ENCODE measurements around the gene IL13.

Gene IL13

GRCh38 chr5:132651838-132652469 is 6.0 kb upstream of the IL13 start:
- no peak for TF ChIP-seq ARNTL (CRISPR knock-in tag; IDR thresholded peaks at IDR 0.05; ENCODE audit: borderline replicate concordance, low read depth)
- TF ChIP-seq ISL1 (CRISPR knock-in tag; IDR thresholded peaks at IDR 0.05) = no peak
- TF ChIP-seq RARB (CRISPR knock-in tag; IDR thresholded peaks at IDR 0.05) = no peak
- ATAC-seq = no peak

GRCh38 chr5:132653716-132654115 is 4.3 kb upstream of the IL13 start:
- TF ChIP-seq ZNF8 (CRISPR knock-in tag; IDR thresholded peaks at IDR 0.05) (no peak), ZC3H10 (CRISPR knock-in tag; IDR thresholded peaks at IDR 0.05) (no peak), PATZ1 (CRISPR knock-in tag; IDR thresholded peaks at IDR 0.05; ENCODE audit: borderline replicate concordance) (no peak), CSRNP3 (CRISPR knock-in tag; IDR thresholded peaks at IDR 0.05) (no peak), TCF4 (CRISPR knock-in tag; IDR thresholded peaks at IDR 0.05; ENCODE audit: borderline replicate concordance) (no peak), POU6F1 (CRISPR knock-in tag; IDR thresholded peaks at IDR 0.05; ENCODE audit: borderline replicate concordance, low read depth) (no peak), ZNF565 (CRISPR knock-in tag; conservative IDR thresholded peaks at IDR 0.05; ENCODE audit: low read depth) (no peak), ZNF70 (CRISPR knock-in tag; IDR thresholded peaks at IDR 0.05) (no peak), BACH2 (CRISPR knock-in tag; IDR thresholded peaks at IDR 0.05; ENCODE audit: borderline replicate concordance) (no peak), OSR1 (CRISPR knock-in tag; IDR thresholded peaks at IDR 0.05) (no peak), SNAI2 (CRISPR knock-in tag; IDR thresholded peaks at IDR 0.05) (no peak), ESRRG (CRISPR knock-in tag; IDR thresholded peaks at IDR 0.05) (no peak), PPARA (CRISPR knock-in tag; IDR thresholded peaks at IDR 0.05; ENCODE audit: borderline replicate concordance) (no peak)
- ATAC-seq = no peak

GRCh38 chr5:132655821-132656773 is 1.9 kb upstream of the IL13 start:
- TF ChIP-seq OSR1 (CRISPR knock-in tag; IDR thresholded peaks at IDR 0.05) (no peak), PATZ1 (CRISPR knock-in tag; IDR thresholded peaks at IDR 0.05; ENCODE audit: borderline replicate concordance) (no peak), BACH2 (CRISPR knock-in tag; IDR thresholded peaks at IDR 0.05; ENCODE audit: borderline replicate concordance) (no peak), TOX (CRISPR knock-in tag; IDR thresholded peaks at IDR 0.05; ENCODE audit: borderline replicate concordance) (no peak), ZNF70 (CRISPR knock-in tag; IDR thresholded peaks at IDR 0.05) (no peak), SNAI2 (CRISPR knock-in tag; IDR thresholded peaks at IDR 0.05) (no peak), CREB5 (CRISPR knock-in tag; IDR thresholded peaks at IDR 0.05; ENCODE audit: low read depth) (no peak), ZNF565 (CRISPR knock-in tag; conservative IDR thresholded peaks at IDR 0.05; ENCODE audit: low read depth) (no peak), GLIS3 (CRISPR knock-in tag; IDR thresholded peaks at IDR 0.05) (no peak), ISL1 (CRISPR knock-in tag; IDR thresholded peaks at IDR 0.05) (no peak), ZC3H10 (CRISPR knock-in tag; IDR thresholded peaks at IDR 0.05) (no peak), TCF4 (CRISPR knock-in tag; IDR thresholded peaks at IDR 0.05; ENCODE audit: borderline replicate concordance) (no peak), RARB (CRISPR knock-in tag; IDR thresholded peaks at IDR 0.05) (no peak), ZFP3 (CRISPR knock-in tag; IDR thresholded peaks at IDR 0.05) (no peak), ARNTL (CRISPR knock-in tag; IDR thresholded peaks at IDR 0.05; ENCODE audit: borderline replicate concordance, low read depth) (no peak), POU6F1 (CRISPR knock-in tag; IDR thresholded peaks at IDR 0.05; ENCODE audit: borderline replicate concordance, low read depth) (no peak), ZFP30 (CRISPR knock-in tag; IDR thresholded peaks at IDR 0.05) (no peak), ZNF8 (CRISPR knock-in tag; IDR thresholded peaks at IDR 0.05) (no peak)
- ATAC-seq = peak; percentile 71
